ENCODE measurements around the gene PDE4D. TPM values are rescaled to one million over a fixed set of nuclear protein-coding genes. Genes with fewer than 3 reads are reported as not detected.

Gene PDE4D
- total RNA-seq, 2 experiments from 2014 or later: 0.50 to 0.51 TPM

DNA sequence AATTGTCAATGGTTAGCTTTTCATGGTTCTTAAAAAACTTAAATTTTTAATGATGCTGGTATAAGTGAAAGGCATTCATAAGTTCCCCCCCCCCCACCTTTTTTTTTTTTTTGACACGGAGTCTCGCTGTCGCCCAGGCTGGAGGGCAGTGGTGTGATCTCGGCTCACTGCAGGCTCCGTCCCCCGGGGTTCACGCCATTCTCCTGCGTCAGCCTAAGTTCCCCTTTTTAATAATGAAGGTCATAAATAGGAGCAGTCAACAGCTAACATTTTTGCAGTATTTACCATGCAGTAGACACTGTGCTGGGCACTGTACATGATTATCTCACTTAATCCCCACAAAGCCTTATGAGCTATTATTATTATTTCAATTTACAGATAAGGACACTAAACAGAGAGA, 556.3 kb downstream of the PDE4D start:
- intact Hi-C loops (cut with micrococcal nuclease; ENCODE audit: unreplicated experiment): no loop called here
- TF ChIP-seq, protein P1, sequence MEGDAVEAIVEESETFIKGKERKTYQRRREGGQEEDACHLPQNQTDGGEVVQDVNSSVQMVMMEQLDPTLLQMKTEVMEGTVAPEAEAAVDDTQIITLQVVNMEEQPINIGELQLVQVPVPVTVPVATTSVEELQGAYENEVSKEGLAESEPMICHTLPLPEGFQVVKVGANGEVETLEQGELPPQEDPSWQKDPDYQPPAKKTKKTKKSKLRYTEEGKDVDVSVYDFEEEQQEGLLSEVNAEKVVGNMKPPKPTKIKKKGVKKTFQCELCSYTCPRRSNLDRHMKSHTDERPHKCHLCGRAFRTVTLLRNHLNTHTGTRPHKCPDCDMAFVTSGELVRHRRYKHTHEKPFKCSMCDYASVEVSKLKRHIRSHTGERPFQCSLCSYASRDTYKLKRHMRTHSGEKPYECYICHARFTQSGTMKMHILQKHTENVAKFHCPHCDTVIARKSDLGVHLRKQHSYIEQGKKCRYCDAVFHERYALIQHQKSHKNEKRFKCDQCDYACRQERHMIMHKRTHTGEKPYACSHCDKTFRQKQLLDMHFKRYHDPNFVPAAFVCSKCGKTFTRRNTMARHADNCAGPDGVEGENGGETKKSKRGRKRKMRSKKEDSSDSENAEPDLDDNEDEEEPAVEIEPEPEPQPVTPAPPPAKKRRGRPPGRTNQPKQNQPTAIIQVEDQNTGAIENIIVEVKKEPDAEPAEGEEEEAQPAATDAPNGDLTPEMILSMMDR (conservative IDR thresholded peaks at IDR 0.05; ENCODE audit: low read length): no peak
- TF ChIP-seq EZH2phosphoT487 (IDR thresholded peaks at IDR 0.05; ENCODE audit: borderline replicate concordance, low read depth, low read length): no peak
- H2AFZ ChIP-seq (ENCODE audit: low read length): no peak overlapping the region
- no peaks in the 10 kb centered on the region for H3K79me2 ChIP-seq (ENCODE audit: insufficient read depth, low read depth, low read length)
- H3K9me3 ChIP-seq (ENCODE audit: low read length): no peaks in the 10 kb centered on the region
- H3K4me3 ChIP-seq (ENCODE audit: low read depth, low read length, poor library complexity, severe bottlenecking): no peak overlapping the region
- H3K27ac ChIP-seq (ENCODE audit: low read depth, low read length, poor library complexity, severe bottlenecking): no peak overlapping the region
- H3K4me2 ChIP-seq (ENCODE audit: low read length): no peak overlapping the region
- POLR2A ChIA-PET: interaction anchor here (0.6 to 1.3 kb wide), 3 partner anchors 17 to 1047 kb away, joined by 3 to 4 read pairs (median 3); no protein-coding TSS in a partner anchor
- H3K36me3 ChIP-seq (ENCODE audit: insufficient read depth, low read length): no peaks in the 10 kb centered on the region
- no TSS peak for BruUV-seq (replicated peaks)
- CTCF ChIA-PET (ENCODE audit: unreplicated experiment): no interaction called here
- no peaks in the 10 kb centered on the region for H3K4me1 ChIP-seq (ENCODE audit: insufficient read depth, low read length, poor library complexity, severe bottlenecking)
- no peaks in the 10 kb centered on the region for H4K20me1 ChIP-seq (ENCODE audit: insufficient read depth, low read length)
- no peak for DNase-seq (ENCODE audit: low spot score)
- H3K9me2 ChIP-seq (ENCODE audit: insufficient read depth, low read length): no peaks in the 10 kb centered on the region

DNA sequence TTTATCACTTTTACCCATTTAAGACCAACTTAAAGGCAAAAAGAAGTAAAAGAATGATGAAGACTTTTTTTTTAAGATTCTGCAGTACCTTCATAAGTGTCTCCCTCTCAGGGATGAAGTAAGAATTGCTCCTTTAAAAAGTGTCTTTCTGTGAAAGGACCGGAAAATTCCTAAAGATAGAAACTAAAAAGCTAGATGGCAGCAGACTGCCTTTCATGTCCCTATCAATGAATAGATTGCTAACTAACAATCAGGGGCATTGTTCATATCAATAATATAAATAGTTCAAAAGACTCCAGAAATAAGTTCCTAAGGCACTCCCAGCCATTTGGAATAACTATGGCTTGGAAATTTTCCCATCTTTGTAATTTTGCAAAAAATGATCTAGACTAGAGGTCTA, 558.0 kb downstream of the PDE4D start:
- Histone ChIP-seq H3K27ac (ENCODE audit: low read depth, low read length, poor library complexity, severe bottlenecking) (no peak overlapping the region), H4K20me1 (ENCODE audit: insufficient read depth, low read length) (no peaks in the 10 kb centered on the region), H3K9me3 (ENCODE audit: low read length) (no peaks in the 10 kb centered on the region), H2AFZ (ENCODE audit: low read length) (no peak overlapping the region), H3K4me2 (ENCODE audit: low read length) (no peak overlapping the region), H3K4me1 (ENCODE audit: insufficient read depth, low read length, poor library complexity, severe bottlenecking) (no peaks in the 10 kb centered on the region), H3K4me3 (ENCODE audit: low read depth, low read length, poor library complexity, severe bottlenecking) (no peak overlapping the region), H3K79me2 (ENCODE audit: insufficient read depth, low read depth, low read length) (no peaks in the 10 kb centered on the region), H3K9me2 (ENCODE audit: insufficient read depth, low read length) (no peaks in the 10 kb centered on the region), H3K36me3 (ENCODE audit: insufficient read depth, low read length) (no peaks in the 10 kb centered on the region)
- CTCF ChIA-PET (ENCODE audit: unreplicated experiment): no interaction called here
- TF ChIP-seq, protein P1 (conservative IDR thresholded peaks at IDR 0.05; ENCODE audit: low read length): no peak
- TF ChIP-seq EZH2phosphoT487 (IDR thresholded peaks at IDR 0.05; ENCODE audit: borderline replicate concordance, low read depth, low read length): no peak
- intact Hi-C loops (cut with micrococcal nuclease; ENCODE audit: unreplicated experiment): no loop called here
- POLR2A ChIA-PET: interaction anchor here (0.6 to 0.7 kb wide), 2 partner anchors 20 to 30 kb away, joined by 3 to 4 read pairs; no protein-coding TSS in a partner anchor
- no peak for DNase-seq (ENCODE audit: low spot score)
- no TSS peak for BruUV-seq (replicated peaks)

DNA sequence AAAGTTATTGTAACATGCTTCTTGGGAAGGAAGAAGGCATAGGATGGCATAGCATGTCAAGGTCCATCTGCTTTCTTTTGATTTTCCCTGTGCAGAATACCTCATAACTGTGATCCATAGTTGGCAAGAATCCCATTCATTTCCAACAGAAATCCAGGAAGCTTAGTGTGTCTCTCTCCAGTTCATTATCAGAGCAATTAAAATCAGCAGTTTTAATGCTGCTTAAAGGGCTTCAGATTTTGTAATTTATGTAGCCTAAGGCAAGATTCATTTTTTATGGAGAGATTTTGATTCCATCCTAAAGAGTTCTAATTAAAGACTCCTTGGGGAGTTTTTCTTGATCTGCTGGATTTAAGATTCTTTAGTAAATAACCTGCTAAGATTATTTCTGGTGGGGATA, 560.1 kb downstream of the PDE4D start:
- Histone ChIP-seq H3K79me2 (ENCODE audit: insufficient read depth, low read depth, low read length) (no peaks in the 10 kb centered on the region), H3K9me2 (ENCODE audit: insufficient read depth, low read length) (no peaks in the 10 kb centered on the region), H4K20me1 (ENCODE audit: insufficient read depth, low read length) (no peaks in the 10 kb centered on the region), H3K27ac (ENCODE audit: low read depth, low read length, poor library complexity, severe bottlenecking) (no peak overlapping the region), H3K4me3 (ENCODE audit: low read depth, low read length, poor library complexity, severe bottlenecking) (no peak overlapping the region), H3K4me1 (ENCODE audit: insufficient read depth, low read length, poor library complexity, severe bottlenecking) (no peaks in the 10 kb centered on the region), H3K4me2 (ENCODE audit: low read length) (no peak overlapping the region), H3K9me3 (ENCODE audit: low read length) (no peaks in the 10 kb centered on the region), H3K36me3 (ENCODE audit: insufficient read depth, low read length) (no peaks in the 10 kb centered on the region), H2AFZ (ENCODE audit: low read length) (no peak overlapping the region)
- intact Hi-C loops (cut with micrococcal nuclease; ENCODE audit: unreplicated experiment): no loop called here
- ChIA-PET POLR2A (interaction anchor here (0.7 to 1.0 kb wide), 2 partner anchors 25 to 118 kb away, joined by 3 read pairs; no protein-coding TSS in a partner anchor), CTCF (ENCODE audit: unreplicated experiment) (no interaction called here)
- no peak for TF ChIP-seq EZH2phosphoT487 (IDR thresholded peaks at IDR 0.05; ENCODE audit: borderline replicate concordance, low read depth, low read length)
- TF ChIP-seq, protein P1 (conservative IDR thresholded peaks at IDR 0.05; ENCODE audit: low read length): no peak
- no peak for DNase-seq (ENCODE audit: low spot score)
- BruUV-seq (replicated peaks): no TSS peak
